ENCODE results near the gene ATF7. TPM values are rescaled to one million over a fixed set of nuclear protein-coding genes. Genes with fewer than 3 reads are reported as not detected.
"Not testable (repeated sequence)": the region's sequence is repeated elsewhere in the genome, so short reads cannot be mapped to it uniquely, and the experiment has no call there.

ATF7 gene
- total RNA-seq, 1 donor from 2014 or later, result 44.7 TPM

GRCh38 chr12:53627919-53628318 is 1.7 kb upstream of the ATF7 start:
- no peak for DNase-seq (ENCODE audit: low spot score)

- no peak for DNase-seq (ENCODE audit: low spot score)
These were observed 554 bp upstream of the ATF7 start for GRCh38 chr12:53626702-53627169.

- no peak for DNase-seq (ENCODE audit: low spot score)
These were observed 723 bp downstream of the ATF7 start for GRCh38 chr12:53625373-53625945.

GRCh38 chr12:53624956-53625355 is 1.2 kb downstream of the ATF7 start:
- no peak for DNase-seq (ENCODE audit: low spot score)

GRCh38 chr12:53624458-53624857 is 1.7 kb downstream of the ATF7 start:
- DNase-seq (ENCODE audit: low spot score), result no peak

- no peak for DNase-seq (ENCODE audit: low spot score)
These were observed 2.4 kb downstream of the ATF7 start for GRCh38 chr12:53623548-53624385.

GRCh38 chr12:53622724-53623123 is 3.5 kb downstream of the ATF7 start:
- no peak for DNase-seq (ENCODE audit: low spot score)

- no peak for DNase-seq (ENCODE audit: low spot score)
These were observed 7.9 kb downstream of the ATF7 start for GRCh38 chr12:53618275-53618674.

- no peak for DNase-seq (ENCODE audit: low spot score)
These were observed 8.5 kb downstream of the ATF7 start for GRCh38 chr12:53617700-53618099.

GRCh38 chr12:53616950-53617349 is 9.2 kb downstream of the ATF7 start:
- no peak for DNase-seq (ENCODE audit: low spot score)

GRCh38 chr12:53613821-53614220 is 12.4 kb downstream of the ATF7 start:
- no peak for DNase-seq (ENCODE audit: low spot score)

GRCh38 chr12:53612978-53613377 is 13.2 kb downstream of the ATF7 start:
- no peak for DNase-seq (ENCODE audit: low spot score)

GRCh38 chr12:53611304-53611703 is 14.9 kb downstream of the ATF7 start:
- DNase-seq (ENCODE audit: low spot score), result no peak

- not testable (repeated sequence) for DNase-seq (ENCODE audit: low spot score)
These were observed 19.5 kb downstream of the ATF7 start for GRCh38 chr12:53606688-53607087.

GRCh38 chr12:53604581-53604980 is 21.6 kb downstream of the ATF7 start:
- no peak for DNase-seq (ENCODE audit: low spot score)

- no peak for DNase-seq (ENCODE audit: low spot score)
These were observed 22.4 kb downstream of the ATF7 start for GRCh38 chr12:53603804-53604203.

GRCh38 chr12:53603196-53603595 is 23.0 kb downstream of the ATF7 start:
- DNase-seq (ENCODE audit: low spot score), result no peak

- DNase-seq (ENCODE audit: low spot score), result no peak
These were observed 23.9 kb downstream of the ATF7 start for GRCh38 chr12:53602176-53602864.

GRCh38 chr12:53601296-53601847 is 24.8 kb downstream of the ATF7 start:
- no peak for DNase-seq (ENCODE audit: low spot score)

GRCh38 chr12:53600490-53601295 is 25.5 kb downstream of the ATF7 start:
- DNase-seq (ENCODE audit: low spot score), result no peak

- DNase-seq (ENCODE audit: low spot score), result no peak
These were observed 26.6 kb downstream of the ATF7 start for GRCh38 chr12:53599579-53599978.
